Measurements from ENCODE around the gene CDH13. TPM values are rescaled to one million over a fixed set of nuclear protein-coding genes. Genes with fewer than 3 reads are reported as not detected.

CDH13 gene
- total and polyA plus RNA-seq, 2 of the 8 experiments (the other 6 are each of a cell fraction or from before 2014, with no cell fraction given) = 2.3 to 2.4 TPM

DNA sequence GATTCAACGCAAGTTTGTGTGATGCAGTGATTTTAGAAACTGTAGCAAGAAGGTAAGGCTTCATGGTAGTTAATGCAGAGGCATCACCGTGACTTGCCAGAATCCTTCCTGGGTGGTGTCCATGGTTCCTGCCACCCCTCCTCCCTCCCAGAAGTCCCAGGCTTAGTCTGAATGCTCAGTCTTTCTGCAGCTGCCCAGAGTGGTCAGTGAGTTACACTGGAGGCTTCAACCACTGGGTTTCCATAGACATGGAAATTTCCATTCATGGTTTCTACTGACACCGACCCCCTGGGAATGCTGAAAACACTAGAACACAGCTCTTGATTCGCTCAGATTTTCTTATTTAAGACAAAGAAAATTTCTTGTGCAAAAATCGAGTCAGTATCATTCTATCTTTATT lies 1021.6 kb downstream of the CDH13 start (continued):
- no peak for TF ChIP-seq ATF2 (IDR thresholded peaks at IDR 0.05; ENCODE audit: low read length)
